Keratinocyte (primary cell): ENCODE data around the gene APBB1.

Experiments
- EZH2 ChIP-seq: IDR thresholded peaks from one replicate; pipeline ENCODE4 v1.6.1; 2012; ENCODE audit warnings: inconsistent platforms, mild to moderate bottlenecking, low read length, moderate library complexity
- TF ChIP-seq, protein P1 (sequence below), 3 experiments: IDR thresholded peaks in 1 of 3; conservative IDR thresholded peaks in 1 of 3; optimal IDR thresholded peaks in 1 of 3; 2 replicates in 2 of 3; 3 replicates in 1 of 3; pipeline versions ENCODE3 to v1.5.1; 2011; ENCODE audit warnings: low read length in 3 of 3, mild to moderate bottlenecking in 3 of 3, moderate library complexity in 2 of 3, control low read depth in 1 of 3, inconsistent platforms in 1 of 3; ENCODE audit not compliant: insufficient read depth in 2 of 3; ENCODE audit errors: extremely low read depth in 1 of 3

DNA sequence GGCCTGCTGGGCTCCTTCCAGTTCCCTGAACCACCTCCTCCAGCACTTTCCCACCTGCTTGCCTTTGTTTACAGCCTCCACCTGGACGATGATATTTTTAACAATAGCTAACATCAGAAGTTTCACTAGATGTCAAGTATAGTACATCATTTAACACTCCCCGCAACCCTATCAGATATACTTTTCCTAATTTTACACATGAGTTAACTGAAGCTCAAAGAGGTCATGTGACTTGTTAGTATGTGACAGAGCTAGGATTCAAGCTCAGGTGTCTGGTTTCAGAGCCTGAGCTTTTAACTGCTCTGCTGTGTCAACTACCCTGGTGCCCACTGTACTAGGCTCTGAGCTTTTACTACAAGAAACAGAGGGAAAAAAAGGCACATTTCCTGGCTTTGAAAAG is 36.2 kb upstream of the APBB1 start:
- TF ChIP-seq, protein P1, sequence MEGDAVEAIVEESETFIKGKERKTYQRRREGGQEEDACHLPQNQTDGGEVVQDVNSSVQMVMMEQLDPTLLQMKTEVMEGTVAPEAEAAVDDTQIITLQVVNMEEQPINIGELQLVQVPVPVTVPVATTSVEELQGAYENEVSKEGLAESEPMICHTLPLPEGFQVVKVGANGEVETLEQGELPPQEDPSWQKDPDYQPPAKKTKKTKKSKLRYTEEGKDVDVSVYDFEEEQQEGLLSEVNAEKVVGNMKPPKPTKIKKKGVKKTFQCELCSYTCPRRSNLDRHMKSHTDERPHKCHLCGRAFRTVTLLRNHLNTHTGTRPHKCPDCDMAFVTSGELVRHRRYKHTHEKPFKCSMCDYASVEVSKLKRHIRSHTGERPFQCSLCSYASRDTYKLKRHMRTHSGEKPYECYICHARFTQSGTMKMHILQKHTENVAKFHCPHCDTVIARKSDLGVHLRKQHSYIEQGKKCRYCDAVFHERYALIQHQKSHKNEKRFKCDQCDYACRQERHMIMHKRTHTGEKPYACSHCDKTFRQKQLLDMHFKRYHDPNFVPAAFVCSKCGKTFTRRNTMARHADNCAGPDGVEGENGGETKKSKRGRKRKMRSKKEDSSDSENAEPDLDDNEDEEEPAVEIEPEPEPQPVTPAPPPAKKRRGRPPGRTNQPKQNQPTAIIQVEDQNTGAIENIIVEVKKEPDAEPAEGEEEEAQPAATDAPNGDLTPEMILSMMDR (optimal IDR thresholded peaks at IDR 0.05 in 1 of 3, IDR thresholded peaks at IDR 0.05 in 1 of 3, conservative IDR thresholded peaks at IDR 0.05 in 1 of 3; ENCODE audit: extremely low read depth in 1 of 3, insufficient read depth in 2 of 3, low read length in 3 of 3): no peak
- TF ChIP-seq EZH2: no peak
